GM21576 (cell line): ENCODE measurements around the gene LEP.
A peak's percentile ranks its signal among the peaks of the same experiment; 100 is the strongest.

Experiments used
- ATAC-seq: cut with Tn5 transposase; IDR thresholded peaks from one replicate; pipeline ENCODE4 v1.9.1; 2021; ENCODE audit warnings: mild to moderate bottlenecking, moderate library complexity; ENCODE audit not compliant: unreplicated experiment

LEP gene

DNA sequence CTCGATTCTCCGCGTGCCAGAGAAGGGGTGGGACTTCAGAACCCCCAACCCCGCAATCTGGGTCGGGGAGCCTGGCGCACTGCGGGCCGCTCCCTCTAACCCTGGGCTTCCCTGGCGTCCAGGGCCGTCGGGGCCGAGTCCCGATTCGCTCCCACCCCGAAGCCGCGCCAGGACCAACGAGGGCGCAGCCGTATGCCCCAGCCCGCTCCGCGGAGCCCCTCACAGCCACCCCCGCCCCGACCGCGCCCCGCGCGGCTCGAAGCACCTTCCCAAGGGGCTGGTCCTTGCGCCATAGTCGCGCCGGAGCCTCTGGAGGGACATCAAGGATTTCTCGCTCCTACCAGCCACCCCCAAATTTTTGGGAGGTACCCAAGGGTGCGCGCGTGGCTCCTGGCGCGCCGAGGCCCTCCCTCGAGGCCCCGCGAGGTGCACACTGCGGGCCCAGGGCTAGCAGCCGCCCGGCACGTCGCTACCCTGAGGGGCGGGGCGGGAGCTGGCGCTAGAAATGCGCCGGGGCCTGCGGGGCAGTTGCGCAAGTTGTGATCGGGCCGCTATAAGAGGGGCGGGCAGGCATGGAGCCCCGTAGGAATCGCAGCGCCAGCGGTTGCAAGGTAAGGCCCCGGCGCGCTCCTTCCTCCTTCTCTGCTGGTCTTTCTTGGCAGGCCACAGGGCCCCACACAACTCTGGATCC lies at the start of gene LEP:
TSS of gene LEP (plus strand) at position 583 of the 691 bp plus-strand sequence. CDS start 10,741 bp downstream, outside the sequence.
- ATAC-seq, result no peak

DNA sequence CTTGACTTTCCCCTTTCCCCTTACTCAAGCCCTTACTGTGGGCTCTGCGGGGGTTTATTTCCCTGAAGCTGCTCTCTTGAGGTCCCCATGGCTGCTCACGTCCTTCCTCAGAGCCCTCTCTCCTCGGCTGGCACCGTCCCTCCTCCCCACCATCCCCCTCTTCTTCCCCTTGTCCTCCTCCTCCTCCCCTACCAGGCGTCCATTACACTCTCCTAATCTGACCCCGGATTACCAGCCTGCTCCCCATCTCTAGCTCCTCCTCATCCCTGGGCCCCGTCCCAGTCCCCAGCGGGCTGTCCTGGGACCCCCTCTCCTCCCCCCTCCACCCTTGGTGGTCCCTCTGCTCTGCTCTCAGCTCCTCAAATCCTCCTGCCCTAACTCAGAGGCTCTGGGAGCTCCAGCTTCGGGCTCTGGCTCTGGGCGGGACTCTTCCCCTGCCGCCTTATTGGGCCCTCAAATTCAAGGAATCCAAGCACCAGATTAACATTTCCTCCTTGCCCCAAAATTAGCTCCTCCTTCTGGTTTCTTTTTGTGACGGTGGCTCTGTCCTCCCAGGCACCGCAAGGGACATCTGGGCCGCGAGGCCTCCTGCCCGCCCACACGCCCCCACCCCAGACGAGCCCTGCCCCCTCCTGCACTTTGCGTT lies 48.5 kb upstream of the LEP start:
- no peak for ATAC-seq

DNA sequence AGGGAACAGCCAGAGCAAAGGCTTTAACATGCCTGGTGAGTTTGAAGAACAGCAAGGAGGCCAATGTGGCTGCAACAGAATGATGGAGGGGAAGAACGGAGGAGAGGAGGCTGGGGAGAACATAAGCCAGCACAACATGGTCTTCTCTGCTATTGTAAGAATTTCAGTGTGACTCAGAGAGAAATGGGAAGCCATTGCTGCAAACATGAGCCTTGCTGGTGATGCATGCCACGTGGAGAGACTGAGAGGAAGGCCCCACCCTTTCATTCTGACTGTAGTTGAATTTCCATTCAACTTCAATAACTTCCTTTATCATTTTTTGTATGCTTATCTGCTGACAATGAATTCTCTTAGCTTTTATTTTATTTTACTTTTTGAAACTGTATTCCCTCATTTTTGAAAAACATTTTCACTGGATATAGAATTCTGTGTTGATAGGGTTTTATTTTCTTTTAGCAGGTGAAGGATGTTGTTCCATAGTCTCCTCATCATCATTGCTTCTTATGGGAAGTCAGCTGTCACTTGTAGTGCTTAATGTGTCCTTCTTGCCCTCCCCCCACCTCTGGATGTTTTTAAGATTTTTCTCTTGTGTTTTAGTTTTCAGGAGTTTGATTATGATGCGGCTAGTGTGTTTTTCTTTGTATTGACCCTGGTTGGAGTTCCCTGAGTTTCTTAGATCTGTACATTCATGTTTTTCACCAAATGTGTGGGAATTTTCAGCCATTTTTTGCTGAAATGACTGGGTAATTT lies 46.4 kb upstream of the LEP start:
- no peak for ATAC-seq

DNA sequence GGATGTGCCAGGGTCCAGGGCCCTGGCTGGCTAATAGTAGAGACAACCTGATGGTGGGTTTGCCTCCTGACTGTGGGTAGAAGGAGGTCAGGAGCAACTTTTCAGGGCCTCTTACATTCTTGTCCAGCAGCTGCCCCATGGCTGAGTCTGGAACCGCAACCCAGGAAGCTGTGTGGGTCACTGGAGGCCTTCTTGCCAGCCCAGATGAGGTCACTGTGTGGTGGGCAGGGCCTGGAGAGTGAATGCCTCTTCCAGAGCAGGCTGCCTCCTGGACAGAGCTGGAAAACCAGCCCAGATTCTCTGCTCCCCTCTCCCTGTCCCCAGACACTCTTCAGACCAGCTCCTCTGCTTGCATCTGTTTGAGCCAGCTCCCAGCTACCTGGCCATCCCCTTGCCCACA lies 43.5 kb upstream of the LEP start:
- ATAC-seq, result no peak

DNA sequence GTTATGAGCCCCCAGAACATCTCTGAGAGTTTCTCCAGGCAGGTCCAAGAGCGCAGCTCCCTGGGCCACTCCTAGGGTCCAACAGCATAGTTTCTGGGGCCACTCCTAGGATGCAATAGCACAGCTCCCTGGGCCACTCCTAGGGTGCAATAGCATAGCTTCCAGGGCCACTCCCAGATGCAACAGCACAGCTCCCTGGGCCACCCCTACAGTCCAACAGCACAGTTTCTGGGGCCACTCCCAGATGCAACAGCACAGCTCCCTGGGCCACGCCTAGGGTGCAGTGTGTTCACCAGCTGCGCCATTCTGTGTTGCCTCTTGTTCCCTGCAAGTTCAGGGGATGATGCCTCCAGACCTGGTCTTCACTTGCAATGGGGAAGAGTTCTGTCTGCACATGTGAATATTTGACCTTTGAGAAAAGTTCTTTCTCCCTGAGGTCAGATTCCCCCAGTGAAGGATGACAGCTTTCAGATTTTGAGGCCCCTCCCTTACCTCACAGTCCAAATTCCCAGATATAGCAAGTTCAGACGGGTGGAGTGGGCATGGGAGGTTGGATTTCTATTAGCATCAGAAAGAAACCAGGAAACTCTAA lies 43.0 kb upstream of the LEP start:
- no peak for ATAC-seq

DNA sequence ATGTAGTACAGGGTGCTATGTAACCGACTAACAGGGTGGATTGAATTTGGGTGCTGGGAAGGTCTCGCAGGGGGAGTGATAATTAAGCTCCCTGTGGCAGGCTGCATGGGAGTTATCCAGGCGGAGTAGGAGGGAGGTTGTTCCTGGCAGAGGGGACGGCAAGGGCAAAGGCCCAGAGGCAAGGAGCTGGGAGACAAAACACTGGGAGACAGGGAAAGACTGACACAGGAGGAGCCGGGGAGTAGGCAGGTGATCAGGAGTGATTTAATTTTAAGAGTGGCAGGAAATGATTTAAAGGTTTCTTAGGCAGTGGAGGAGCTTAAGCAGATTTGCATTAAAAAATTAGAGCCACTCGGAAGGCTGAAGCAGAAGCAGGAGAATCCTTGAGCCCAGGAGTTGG lies 40.7 kb upstream of the LEP start:
- no peak for ATAC-seq

DNA sequence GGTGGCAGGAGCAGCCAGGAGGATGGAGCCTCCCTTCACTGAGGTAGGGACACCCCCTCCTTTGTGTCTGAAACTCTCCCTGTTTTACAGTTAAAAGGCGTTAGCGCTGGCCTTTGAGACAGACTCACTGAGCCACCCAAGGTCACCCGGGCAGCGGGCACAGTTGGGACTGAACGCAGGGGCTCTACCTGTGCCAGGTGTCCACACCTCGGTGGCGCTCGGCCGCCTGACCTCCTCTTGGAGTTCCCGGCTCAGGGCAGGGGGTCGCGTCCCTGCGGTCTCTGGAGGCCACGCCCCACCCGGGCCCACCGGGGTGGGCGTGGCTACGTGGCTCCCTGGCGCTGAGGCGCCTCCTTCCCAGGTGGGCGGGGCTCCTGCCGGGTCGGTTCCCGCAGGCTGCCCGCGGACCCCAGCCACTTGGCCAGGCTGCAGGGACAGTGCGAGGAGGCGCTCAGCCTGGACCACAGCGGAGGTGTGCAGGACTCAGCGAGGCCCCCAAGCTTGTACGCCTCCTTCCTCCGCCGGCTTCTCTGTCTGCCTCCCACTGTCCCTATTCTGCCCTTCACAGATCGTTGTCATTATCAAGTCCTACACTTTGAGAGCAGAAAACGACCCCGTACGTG lies 39.9 kb upstream of the LEP start:
- no peak for ATAC-seq

DNA sequence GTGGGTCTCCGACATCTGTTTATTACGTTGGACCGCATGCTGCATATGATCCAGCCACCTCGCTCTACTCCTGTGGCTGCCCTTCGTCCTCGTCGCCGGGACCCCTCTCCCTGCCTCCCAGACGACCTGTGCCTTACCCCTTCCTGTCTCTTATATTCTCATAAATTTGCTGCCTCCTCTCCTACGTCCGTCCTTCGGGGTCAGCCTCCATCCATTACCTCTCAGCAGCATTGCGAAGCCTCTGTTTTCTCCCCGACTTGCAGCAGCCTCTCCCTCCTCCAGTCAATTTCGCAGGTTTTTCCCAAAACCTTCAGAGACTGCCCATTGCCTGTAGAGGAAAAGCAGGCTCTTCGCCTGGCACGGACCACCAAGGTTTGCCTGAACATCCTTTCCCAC lies 39.4 kb upstream of the LEP start:
- no peak for ATAC-seq

DNA sequence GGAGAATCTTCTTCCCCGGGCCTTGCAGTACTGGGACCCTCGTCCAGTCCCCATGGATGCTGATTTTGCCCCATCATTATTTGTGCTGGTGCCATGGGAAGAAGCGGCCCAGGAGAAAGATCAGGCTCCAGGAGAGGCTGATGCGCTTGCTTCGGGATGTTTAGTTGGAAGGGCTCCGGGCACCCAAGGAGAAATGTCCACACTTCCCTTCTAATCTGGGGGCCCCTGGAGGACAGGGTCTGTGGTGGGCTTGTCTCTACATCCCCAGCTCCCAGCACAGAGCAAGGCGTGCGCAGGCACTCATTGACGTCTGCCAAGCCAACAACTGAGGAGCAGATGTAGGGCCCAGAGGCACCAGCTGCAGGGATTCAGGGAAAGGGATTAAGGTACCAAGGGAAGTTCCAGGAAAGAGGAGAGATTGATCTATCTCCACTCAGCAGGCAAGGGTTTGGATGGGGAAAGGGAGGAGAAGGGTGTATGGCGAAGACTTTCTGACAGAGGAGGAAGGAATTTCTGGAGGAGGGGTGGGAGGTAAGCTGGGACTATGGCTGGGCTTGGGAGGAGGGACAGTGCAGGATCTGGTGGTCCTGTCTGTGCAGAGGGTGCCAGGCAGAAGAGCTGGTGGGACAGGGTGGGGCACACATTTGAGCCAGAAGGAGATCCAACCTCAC lies 38.7 kb upstream of the LEP start:
- no peak for ATAC-seq

DNA sequence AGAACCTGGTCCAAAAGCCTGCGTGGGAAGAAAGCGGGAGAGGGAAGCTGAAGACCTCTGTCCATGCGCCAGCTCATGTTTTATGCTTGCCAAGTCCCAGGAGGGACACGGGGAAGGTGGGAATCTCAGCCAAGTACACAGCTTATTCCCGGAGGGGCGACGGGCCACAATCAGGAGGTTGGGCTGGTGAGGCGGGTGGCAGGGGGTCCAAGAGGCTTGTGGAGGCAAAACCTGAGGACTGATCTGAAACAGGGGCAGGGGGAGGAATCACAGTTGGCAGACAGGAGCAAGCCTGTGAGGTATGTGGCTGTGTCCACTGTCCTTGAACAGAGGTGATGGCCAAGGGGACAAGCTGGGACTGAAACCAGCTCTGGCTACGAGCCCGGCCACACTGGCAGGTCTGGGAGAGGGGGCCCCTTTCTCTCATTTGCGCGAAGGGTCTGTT lies 38.0 kb upstream of the LEP start:
- ATAC-seq, result no peak

DNA sequence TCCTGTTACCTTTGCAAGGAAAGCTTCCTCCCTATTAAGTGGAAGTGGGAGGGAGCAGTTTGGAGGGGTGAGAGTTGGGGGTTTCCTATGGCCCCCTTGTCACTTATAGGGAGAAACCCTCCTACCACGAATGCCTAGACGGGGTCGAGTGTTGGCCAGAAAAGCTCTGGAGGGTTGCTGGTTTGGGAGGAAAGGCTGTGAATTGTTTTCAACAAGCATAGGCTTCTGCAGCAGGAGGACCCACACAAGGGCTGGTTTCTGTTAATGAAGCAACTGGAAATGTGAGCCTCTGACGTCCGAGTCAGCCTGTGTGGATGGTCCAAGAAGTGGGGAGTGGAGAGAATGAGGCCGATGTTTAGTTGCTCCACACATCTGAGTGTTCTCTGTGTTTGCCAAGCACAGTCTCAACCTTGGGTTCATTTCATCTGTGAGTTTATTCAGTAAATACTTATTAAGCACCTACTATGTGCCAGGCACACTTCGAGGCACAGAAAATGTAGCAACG lies 37.3 kb upstream of the LEP start:
- no peak for ATAC-seq

DNA sequence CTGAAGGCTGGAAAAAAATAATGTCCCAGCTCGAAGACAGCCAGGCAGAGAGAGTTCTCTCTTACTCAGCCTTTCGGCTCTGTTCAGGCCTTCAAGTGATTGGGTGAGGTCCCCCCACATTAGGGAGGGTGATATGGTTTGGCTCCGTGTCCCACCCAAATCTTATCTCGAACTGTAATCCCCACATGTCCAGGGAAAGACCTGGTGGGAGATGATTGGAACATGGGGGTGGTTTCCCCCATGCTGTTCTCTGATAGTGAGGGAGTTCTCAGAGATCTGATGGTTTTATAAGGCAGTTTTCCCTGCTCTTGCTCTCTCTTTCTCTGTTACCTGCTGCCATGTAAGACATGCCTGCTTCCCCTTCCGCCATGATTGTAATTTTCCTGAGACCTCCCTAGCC lies 36.6 kb upstream of the LEP start:
- ATAC-seq, result no peak

DNA sequence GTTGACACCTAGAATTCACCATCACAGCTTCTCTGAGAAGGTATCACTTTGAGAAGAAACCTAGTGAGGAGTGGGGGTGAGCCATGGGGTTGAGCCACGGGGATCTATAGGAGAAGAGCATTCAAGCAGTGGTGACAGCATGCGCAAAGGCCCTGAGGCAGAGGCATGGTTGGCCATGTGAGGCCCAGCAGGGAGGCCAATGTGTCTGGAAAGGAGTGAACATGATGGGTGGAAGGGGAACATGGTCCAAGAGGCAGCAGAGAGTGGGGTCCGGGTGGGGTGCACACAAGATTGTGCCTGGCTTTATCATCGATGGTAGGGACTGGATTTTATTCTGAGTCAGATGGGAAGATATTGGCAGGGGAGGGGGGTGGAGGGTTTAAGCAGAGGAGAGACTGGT lies 36.0 kb upstream of the LEP start:
- ATAC-seq, result no peak

DNA sequence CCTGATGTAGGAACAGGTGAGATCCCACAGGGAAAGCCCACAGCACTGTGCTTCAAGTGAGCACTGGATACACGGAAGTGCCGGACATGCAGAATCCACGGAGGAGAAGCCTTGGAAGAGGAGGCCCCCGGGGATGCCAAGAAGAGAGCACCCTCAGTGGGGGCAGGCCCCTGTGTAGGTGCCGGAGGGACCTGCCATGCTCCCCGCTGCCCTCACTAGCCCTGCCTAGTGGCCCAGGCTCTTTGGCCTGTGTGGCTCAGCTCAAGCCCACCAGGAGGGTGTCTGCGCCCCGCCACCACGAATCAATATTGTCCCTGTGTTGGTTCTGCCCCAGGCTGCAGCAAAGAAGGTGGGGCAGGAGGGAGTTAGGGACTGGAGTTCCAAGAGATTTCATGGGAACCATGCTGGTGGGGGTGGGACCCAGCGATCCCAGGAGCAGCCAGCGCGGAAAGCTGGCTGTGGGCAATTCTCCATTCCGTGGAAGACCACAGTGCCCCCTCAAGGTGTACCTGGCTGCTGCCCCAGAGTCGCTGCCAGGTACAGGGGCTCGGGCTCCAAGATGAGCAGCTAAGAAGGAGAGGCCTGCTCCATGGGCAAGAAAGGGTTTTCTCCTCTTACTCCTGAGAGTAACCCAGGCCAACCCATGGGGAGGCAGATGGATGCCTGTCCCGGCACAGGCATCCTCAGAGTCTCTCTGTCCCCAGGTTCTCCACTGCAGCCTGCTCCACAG lies 34.9 kb upstream of the LEP start:
- no peak for ATAC-seq

DNA sequence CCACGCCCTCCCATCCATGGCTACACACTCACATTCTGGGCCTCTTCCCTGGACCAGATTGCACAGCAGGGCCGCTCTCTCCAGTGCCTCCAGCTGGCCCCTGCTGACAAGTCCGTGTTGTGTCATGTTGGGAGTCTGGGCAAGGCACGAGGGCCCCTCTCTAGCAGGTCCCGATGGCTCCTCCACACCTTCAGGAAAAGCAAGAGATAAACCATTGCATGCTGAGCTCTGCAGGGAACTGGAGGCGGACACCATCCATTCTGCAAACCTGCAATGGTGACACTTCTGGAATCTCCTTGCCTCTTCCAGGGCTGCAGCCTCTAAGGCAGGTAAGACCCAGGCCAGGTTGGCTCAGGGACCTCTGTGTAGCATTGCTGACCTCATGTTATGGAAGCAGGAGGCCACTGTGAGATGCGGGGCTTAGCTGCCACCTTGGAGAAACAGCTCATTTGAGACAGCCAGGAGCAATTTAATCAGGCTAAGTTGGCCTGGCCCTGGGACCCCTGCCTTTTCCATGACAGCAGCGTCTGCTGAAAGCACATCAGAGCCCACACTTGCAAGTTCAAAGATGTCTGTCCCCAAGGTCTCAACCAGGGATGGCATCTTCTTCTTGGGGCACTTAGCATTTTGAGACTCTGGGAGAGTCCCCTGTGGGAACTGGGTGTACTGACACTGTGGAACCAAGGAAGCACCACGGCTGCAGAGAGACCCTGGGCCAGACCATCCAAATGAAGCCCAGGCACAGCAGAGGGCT lies 34.2 kb upstream of the LEP start:
- no peak for ATAC-seq

DNA sequence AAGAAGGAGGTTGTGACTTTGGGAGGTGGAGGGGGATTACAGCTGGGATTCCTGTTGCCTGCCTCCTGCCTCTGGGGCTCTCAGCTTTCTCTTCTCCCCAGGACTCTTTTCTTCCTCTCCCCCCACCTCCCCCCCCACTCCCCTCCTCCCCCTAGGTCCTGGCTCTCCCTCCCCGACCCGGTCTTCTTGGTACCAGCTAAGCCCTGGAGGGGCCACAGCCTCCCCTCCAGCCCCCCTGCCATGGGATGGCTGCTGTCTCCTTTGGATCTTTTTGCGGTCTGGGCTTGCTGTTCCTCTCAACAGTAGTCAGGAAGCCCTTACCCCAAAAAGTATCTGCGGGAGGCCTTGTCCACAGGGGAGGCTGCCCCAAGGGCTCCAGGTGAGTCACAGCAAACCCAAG lies 33.5 kb upstream of the LEP start:
- ATAC-seq, result no peak

DNA sequence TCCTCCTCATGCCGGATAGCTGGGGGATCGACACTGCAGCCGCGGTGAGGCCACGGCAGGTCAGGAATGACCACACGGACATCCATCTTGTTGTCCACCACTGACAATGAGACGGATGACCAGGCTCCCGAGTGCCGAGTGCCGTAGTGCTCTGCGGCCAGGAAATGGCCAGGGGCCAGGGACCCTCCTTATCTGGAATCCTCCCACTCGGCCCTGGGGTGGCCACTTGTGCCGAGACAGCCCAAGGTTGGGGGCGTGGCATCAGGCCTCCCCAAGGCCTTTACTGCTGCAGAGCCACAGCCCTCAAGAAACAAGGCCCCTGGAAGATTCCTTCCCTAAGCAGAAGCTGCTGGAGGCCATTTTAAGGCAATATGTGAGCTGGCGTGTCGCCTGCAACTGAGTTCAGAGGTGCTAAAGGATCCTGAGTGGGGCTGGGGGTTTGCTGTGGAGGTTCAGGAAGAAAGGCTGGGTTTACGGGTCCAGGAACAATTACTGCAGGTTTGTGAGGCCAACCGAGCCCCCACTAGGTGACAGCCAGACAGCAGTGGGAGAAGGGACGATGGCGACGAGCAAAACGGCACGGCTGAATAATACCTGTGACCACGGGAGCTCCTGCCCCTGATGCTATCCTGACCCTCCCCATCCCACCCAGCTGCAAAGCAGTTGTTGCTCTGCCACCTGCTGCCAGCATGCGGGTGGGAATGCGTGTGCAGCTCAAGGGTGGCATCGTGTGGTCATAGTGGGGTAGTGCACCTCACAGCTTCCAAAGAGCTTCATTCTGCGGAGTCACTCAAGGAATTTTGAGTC lies 31.6 kb upstream of the LEP start:
- ATAC-seq, result peak; percentile 64

DNA sequence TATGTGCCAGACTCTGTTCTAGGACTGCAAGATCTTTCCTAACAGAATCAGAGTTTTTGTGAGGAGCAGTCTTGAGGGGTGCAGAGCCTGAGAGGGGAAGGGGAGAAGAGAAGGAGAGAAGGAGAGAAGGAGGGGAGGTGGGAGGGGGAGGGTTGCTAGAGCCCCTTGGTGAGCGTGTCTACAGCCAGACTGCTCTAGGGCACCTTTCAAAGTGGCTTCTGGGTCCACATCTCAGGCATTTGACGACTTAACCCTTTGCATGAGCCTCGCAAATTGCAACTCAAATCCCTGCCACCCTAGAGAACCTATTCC lies 31.1 kb upstream of the LEP start:
- no peak for ATAC-seq
